ENCODE results near the gene UTP15.

- TF ChIP-seq CTCF (conservative IDR thresholded peaks at IDR 0.05; ENCODE audit: low read length) (no peak), EZH2phosphoT487 (IDR thresholded peaks at IDR 0.05; ENCODE audit: borderline replicate concordance, low read depth, low read length) (no peak)
These were observed 54.8 kb downstream of the UTP15 start for GRCh38 chr5:73620334-73620687.

All from OCI-LY7 (cell line).